ENCODE data around the gene PPP1R37.

PPP1R37 gene

DNA sequence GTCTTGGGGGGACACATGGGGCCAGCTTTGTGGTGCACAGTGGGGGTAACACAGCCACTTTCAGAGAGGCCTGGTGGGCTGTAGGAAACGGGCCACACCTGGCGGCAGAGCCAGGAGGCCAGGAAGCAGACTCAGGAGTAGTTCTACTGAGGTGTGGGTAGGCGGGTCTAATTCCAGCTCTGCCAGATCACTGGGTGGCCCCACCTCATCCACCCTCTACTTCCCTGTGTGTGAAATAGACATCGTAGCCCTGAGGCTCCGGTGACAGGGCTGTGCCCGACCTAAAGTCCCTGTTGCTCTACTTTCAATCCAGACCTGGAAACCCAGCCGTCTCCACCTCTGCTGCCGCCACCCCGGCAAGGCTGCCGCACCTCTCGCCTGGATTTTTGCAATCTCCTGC, 63.8 kb downstream of the PPP1R37 start:
- H3K4ac ChIP-seq (ENCODE audit: low read depth, low read length), result no peak overlapping the region
- no CpG with 5 or more reads among the region's 11 CpGs for WGBS (ENCODE audit: extremely low coverage, insufficient coverage, insufficient read length)
- no peaks in the 10 kb centered on the region for H3K79me1 ChIP-seq (ENCODE audit: low read length)
- DNase-seq, result no peak
- H4K12ac ChIP-seq (ENCODE audit: low read depth, low read length), result no peak overlapping the region
- H3K23ac ChIP-seq (ENCODE audit: low read length), result no peak overlapping the region
- no peak overlapping the region for H3K18ac ChIP-seq (ENCODE audit: low read length)
- no peak overlapping the region for H2BK5ac ChIP-seq (ENCODE audit: low read depth, low read length, poor library complexity)
- H3K27me3 ChIP-seq (ENCODE audit: insufficient read depth, low read length), result peaks cover 22% of the 10 kb centered on the region
- no peak overlapping the region for H4K91ac ChIP-seq (ENCODE audit: low read depth, low read length)
- no peak overlapping the region for H3K27ac ChIP-seq (ENCODE audit: low read depth, low read length)
- H3K4me3 ChIP-seq (ENCODE audit: low read depth, low read length), result no peak overlapping the region
- peaks cover 17% of the 10 kb centered on the region for H3K9me3 ChIP-seq (ENCODE audit: insufficient read depth, low read depth, low read length)
- no peak overlapping the region for H4K8ac ChIP-seq (ENCODE audit: low read depth, low read length)
- no peak overlapping the region for H2AFZ ChIP-seq (ENCODE audit: insufficient read depth, low read length, poor library complexity)
- H2AK5ac ChIP-seq (ENCODE audit: low read length), result no peak overlapping the region
- no peaks in the 10 kb centered on the region for H3K79me2 ChIP-seq (ENCODE audit: control insufficient read depth, insufficient read depth, low read length, poor library complexity)
- no peak overlapping the region for H3K14ac ChIP-seq (ENCODE audit: low read length)
- H2BK120ac ChIP-seq (ENCODE audit: insufficient read depth, low read length, poor library complexity), result no peak overlapping the region
- no peak overlapping the region for H3K4me2 ChIP-seq (ENCODE audit: low read length)
- no peaks in the 10 kb centered on the region for H3K36me3 ChIP-seq (ENCODE audit: control insufficient read depth in 1 of 2, insufficient read depth in 2 of 2, low read length in 2 of 2)
- H2BK12ac ChIP-seq (ENCODE audit: low read length), result no peak overlapping the region
- H3K4me1 ChIP-seq (ENCODE audit: control insufficient read depth in 1 of 2, insufficient read depth in 2 of 2, low read length in 2 of 2), result peaks cover 14 to 18% of the 10 kb centered on the region in 2 experiments
- H3K9ac ChIP-seq (ENCODE audit: low read length), result no peak overlapping the region

DNA sequence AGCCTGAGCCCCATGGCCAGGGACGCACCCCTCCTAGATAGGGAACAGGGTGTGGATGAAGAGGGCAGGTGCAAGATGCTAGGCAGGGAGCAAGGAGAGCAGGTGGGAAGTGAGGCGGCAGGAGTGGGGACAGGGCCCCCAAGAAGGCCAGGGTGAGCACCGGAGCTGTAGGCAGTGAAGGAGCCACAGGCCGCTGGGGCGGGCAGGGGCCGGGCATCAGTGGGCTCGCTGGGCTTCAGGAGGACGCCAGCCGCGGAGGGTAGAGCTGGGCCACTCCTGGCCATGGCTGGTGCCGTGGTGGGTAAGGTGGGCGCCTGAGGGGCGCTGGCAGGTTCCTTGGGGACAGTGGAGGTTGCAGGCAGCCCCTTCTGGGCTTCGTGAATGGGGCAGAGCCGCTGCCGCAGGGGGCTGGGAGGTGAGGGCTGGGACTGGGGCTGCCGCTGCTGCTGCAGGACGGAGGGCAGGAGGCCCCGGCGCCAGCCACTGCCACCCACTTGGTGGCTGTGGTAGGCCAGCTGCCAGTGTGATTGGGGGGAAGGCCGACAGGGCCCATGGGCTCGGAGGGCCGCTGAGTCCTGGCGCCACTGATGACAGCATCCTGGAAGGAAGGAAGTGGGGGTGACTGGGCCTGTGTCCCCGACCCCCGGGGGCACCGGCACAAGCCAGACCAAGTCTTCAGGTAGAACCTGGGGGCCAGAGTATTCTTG, 65.7 kb downstream of the PPP1R37 start:
- Histone ChIP-seq H3K79me1 (ENCODE audit: low read length) (no peaks in the 10 kb centered on the region), H3K4me3 (ENCODE audit: low read depth, low read length) (no peak overlapping the region), H3K23ac (ENCODE audit: low read length) (no peak overlapping the region), H3K9me3 (ENCODE audit: insufficient read depth, low read depth, low read length) (peaks cover under 1% of the 10 kb centered on the region), H2BK5ac (ENCODE audit: low read depth, low read length, poor library complexity) (no peak overlapping the region), H3K4ac (ENCODE audit: low read depth, low read length) (no peak overlapping the region), H4K8ac (ENCODE audit: low read depth, low read length) (no peak overlapping the region), H2BK12ac (ENCODE audit: low read length) (no peak overlapping the region), H3K18ac (ENCODE audit: low read length) (no peak overlapping the region), H2AK5ac (ENCODE audit: low read length) (no peak overlapping the region), H3K4me1 (ENCODE audit: control insufficient read depth in 1 of 2, insufficient read depth in 2 of 2, low read length in 2 of 2) (peaks cover 14 to 15% of the 10 kb centered on the region in 2 experiments), H3K9ac (ENCODE audit: low read length) (no peak overlapping the region), H4K91ac (ENCODE audit: low read depth, low read length) (no peak overlapping the region), H3K27me3 (ENCODE audit: insufficient read depth, low read length) (peaks cover 6% of the 10 kb centered on the region), H3K4me2 (ENCODE audit: low read length) (no peak overlapping the region), H2BK120ac (ENCODE audit: insufficient read depth, low read length, poor library complexity) (no peak overlapping the region), H3K79me2 (ENCODE audit: control insufficient read depth, insufficient read depth, low read length, poor library complexity) (no peaks in the 10 kb centered on the region), H3K14ac (ENCODE audit: low read length) (no peak overlapping the region), H3K36me3 (ENCODE audit: control insufficient read depth in 1 of 2, insufficient read depth in 2 of 2, low read length in 2 of 2) (no peaks in the 10 kb centered on the region), H4K12ac (ENCODE audit: low read depth, low read length) (no peak overlapping the region), H2AFZ (ENCODE audit: insufficient read depth, low read length, poor library complexity) (no peak overlapping the region), H3K27ac (ENCODE audit: low read depth, low read length) (no peak overlapping the region)
- WGBS (ENCODE audit: extremely low coverage, insufficient coverage, insufficient read length), result no CpG with 5 or more reads among the region's 27 CpGs
- DNase-seq, result no peak

DNA sequence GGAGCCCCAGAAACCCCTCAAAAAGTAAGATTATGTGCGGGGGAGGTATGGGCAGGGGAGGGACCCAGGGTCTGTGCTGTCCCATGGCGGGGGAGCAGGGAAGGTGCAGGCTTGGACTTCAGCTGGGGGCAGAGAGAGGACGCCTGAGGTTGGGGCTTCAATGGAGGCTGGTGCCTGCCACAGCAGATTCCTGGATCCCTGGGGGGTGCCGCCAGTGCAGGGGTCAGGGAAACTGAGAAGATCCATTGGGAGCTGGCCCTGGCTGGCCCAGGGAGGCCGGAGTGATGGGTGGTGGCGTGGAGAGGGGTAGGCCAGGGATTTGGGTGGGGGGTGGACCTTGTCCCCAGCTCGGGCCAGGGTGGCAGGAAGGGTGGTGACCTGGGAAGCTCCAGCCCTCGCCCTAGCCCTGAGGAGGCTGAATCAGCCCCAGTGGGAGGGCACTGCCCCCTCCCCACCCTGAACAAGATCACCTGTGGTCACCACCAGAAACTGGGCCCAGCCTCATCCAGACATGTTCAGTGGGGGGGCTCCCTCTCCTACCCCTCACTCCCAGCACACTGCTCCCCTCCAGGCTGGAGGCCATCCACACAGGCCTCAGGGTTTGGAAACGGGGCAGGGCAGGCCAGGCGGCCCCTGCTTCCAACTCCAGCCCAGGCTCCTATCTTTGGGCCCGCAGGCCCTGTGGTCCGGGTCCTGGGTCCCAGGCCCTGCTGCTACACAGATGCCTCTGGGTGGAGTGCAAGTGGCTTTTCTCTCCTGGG, 66.4 kb downstream of the PPP1R37 start:
- Histone ChIP-seq H3K23ac (ENCODE audit: low read length) (no peak overlapping the region), H3K27ac (ENCODE audit: low read depth, low read length) (no peak overlapping the region), H3K79me1 (ENCODE audit: low read length) (no peaks in the 10 kb centered on the region), H4K12ac (ENCODE audit: low read depth, low read length) (no peak overlapping the region), H3K4me3 (ENCODE audit: low read depth, low read length) (no peak overlapping the region), H3K36me3 (ENCODE audit: control insufficient read depth in 1 of 2, insufficient read depth in 2 of 2, low read length in 2 of 2) (no peaks in the 10 kb centered on the region), H2AFZ (ENCODE audit: insufficient read depth, low read length, poor library complexity) (no peak overlapping the region), H2BK120ac (ENCODE audit: insufficient read depth, low read length, poor library complexity) (no peak overlapping the region), H3K9ac (ENCODE audit: low read length) (no peak overlapping the region), H2BK12ac (ENCODE audit: low read length) (no peak overlapping the region), H3K4me2 (ENCODE audit: low read length) (no peak overlapping the region), H3K27me3 (ENCODE audit: insufficient read depth, low read length) (no peaks in the 10 kb centered on the region), H3K9me3 (ENCODE audit: insufficient read depth, low read depth, low read length) (no peaks in the 10 kb centered on the region), H4K8ac (ENCODE audit: low read depth, low read length) (no peak overlapping the region), H3K4ac (ENCODE audit: low read depth, low read length) (no peak overlapping the region), H3K79me2 (ENCODE audit: control insufficient read depth, insufficient read depth, low read length, poor library complexity) (no peaks in the 10 kb centered on the region), H3K14ac (ENCODE audit: low read length) (no peak overlapping the region), H2AK5ac (ENCODE audit: low read length) (no peak overlapping the region), H3K18ac (ENCODE audit: low read length) (no peak overlapping the region), H4K91ac (ENCODE audit: low read depth, low read length) (no peak overlapping the region), H3K4me1 (ENCODE audit: control insufficient read depth in 1 of 2, insufficient read depth in 2 of 2, low read length in 2 of 2) (peaks cover 16 to 17% of the 10 kb centered on the region in 2 experiments), H2BK5ac (ENCODE audit: low read depth, low read length, poor library complexity) (no peak overlapping the region)
- WGBS (ENCODE audit: extremely low coverage, insufficient coverage, insufficient read length), result no CpG with 5 or more reads among the region's 12 CpGs
- no peak for DNase-seq

DNA sequence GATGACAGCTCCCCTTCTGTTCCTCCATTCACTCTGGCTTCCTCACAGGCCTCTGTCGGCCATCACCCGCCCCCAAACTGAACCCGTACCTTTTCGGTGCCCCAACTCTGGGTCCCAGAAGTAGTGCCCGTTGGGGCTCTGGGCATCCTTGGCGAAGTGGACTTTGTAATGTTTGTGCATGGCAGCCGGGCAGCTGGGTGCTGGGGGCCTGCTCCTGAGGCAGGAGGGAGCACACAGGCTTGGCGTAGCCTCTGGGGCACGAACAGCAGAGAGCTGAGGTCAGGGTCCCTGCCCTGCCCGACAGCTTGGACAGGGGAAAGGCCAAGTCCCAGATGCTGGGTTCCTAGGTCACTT, 67.0 kb downstream of the PPP1R37 start:
- no peak overlapping the region for H2BK12ac ChIP-seq (ENCODE audit: low read length)
- H3K27ac ChIP-seq (ENCODE audit: low read depth, low read length), result no peak overlapping the region
- no peak overlapping the region for H3K18ac ChIP-seq (ENCODE audit: low read length)
- no peak overlapping the region for H4K8ac ChIP-seq (ENCODE audit: low read depth, low read length)
- H3K23ac ChIP-seq (ENCODE audit: low read length), result no peak overlapping the region
- no peak overlapping the region for H4K12ac ChIP-seq (ENCODE audit: low read depth, low read length)
- DNase-seq, result no peak
- H2BK120ac ChIP-seq (ENCODE audit: insufficient read depth, low read length, poor library complexity), result no peak overlapping the region
- no peak overlapping the region for H3K4me3 ChIP-seq (ENCODE audit: low read depth, low read length)
- H2BK5ac ChIP-seq (ENCODE audit: low read depth, low read length, poor library complexity), result no peak overlapping the region
- no peaks in the 10 kb centered on the region for H3K36me3 ChIP-seq (ENCODE audit: control insufficient read depth in 1 of 2, insufficient read depth in 2 of 2, low read length in 2 of 2)
- WGBS (ENCODE audit: extremely low coverage, insufficient coverage, insufficient read length), result no CpG with 5 or more reads among the region's 10 CpGs
- no peaks in the 10 kb centered on the region for H3K79me2 ChIP-seq (ENCODE audit: control insufficient read depth, insufficient read depth, low read length, poor library complexity)
- no peak overlapping the region for H3K9ac ChIP-seq (ENCODE audit: low read length)
- peaks cover 17 to 18% of the 10 kb centered on the region in 2 experiments for H3K4me1 ChIP-seq (ENCODE audit: control insufficient read depth in 1 of 2, insufficient read depth in 2 of 2, low read length in 2 of 2)
- H3K27me3 ChIP-seq (ENCODE audit: insufficient read depth, low read length), result no peaks in the 10 kb centered on the region
- H3K4ac ChIP-seq (ENCODE audit: low read depth, low read length), result no peak overlapping the region
- H3K14ac ChIP-seq (ENCODE audit: low read length), result no peak overlapping the region
- no peaks in the 10 kb centered on the region for H3K79me1 ChIP-seq (ENCODE audit: low read length)
- no peaks in the 10 kb centered on the region for H3K9me3 ChIP-seq (ENCODE audit: insufficient read depth, low read depth, low read length)
- H2AFZ ChIP-seq (ENCODE audit: insufficient read depth, low read length, poor library complexity), result no peak overlapping the region
- H3K4me2 ChIP-seq (ENCODE audit: low read length), result no peak overlapping the region
- H4K91ac ChIP-seq (ENCODE audit: low read depth, low read length), result no peak overlapping the region
- no peak overlapping the region for H2AK5ac ChIP-seq (ENCODE audit: low read length)

Data from trophoblast cell (in vitro differentiated cells and primary cell).